Measurements from ENCODE around the gene COPE.

Gene COPE

GRCh38 chr19:18939922-18940768, 21.0 kb upstream of the COPE start:
- WGBS = under 1% methylated on average over 47 of the region's 47 CpGs
- peaks cover 9% of the 10 kb centered on the region for H3K36me3 ChIP-seq (ENCODE audit: insufficient read depth, low read length)
- H3K4me1 ChIP-seq (ENCODE audit: insufficient read depth, low read length) = peaks cover 14% of the 10 kb centered on the region; the same call in 1 of the 2 replicates
- H3K9me3 ChIP-seq (ENCODE audit: insufficient read depth, low read depth, low read length) = no peaks in the 10 kb centered on the region
- H3K4me3 ChIP-seq (ENCODE audit: low read length) = peak overlapping the region; percentile 74
- H3K27me3 ChIP-seq (ENCODE audit: insufficient read depth, low read length) = peaks cover 3% of the 10 kb centered on the region; the same call in 1 of the 2 replicates
- H3K27ac ChIP-seq (ENCODE audit: low read depth, low read length) = peak overlapping the region; percentile 34
- H3K9ac ChIP-seq (ENCODE audit: low read depth, low read length) = peak overlapping the region; percentile 81

- H3K9ac ChIP-seq (ENCODE audit: low read depth, low read length) = no peak overlapping the region
- H3K27ac ChIP-seq (ENCODE audit: low read depth, low read length) = no peak overlapping the region
- H3K27me3 ChIP-seq (ENCODE audit: insufficient read depth, low read length) = peaks cover 3% of the 10 kb centered on the region; the same call in 1 of the 2 replicates
- WGBS = 92% methylated on average over 3 of the region's 3 CpGs
- peaks cover 15% of the 10 kb centered on the region for H3K36me3 ChIP-seq (ENCODE audit: insufficient read depth, low read length)
- H3K9me3 ChIP-seq (ENCODE audit: insufficient read depth, low read depth, low read length) = no peaks in the 10 kb centered on the region
- H3K4me1 ChIP-seq (ENCODE audit: insufficient read depth, low read length) = peaks cover 14% of the 10 kb centered on the region; the same call in 1 of the 2 replicates
- peak overlapping the region; percentile 74 for H3K4me3 ChIP-seq (ENCODE audit: low read length)
Measured at GRCh38 chr19:18939163-18939562, 20.0 kb upstream of the COPE start.

GRCh38 chr19:18933297-18933696, 14.1 kb upstream of the COPE start:
- Histone ChIP-seq H3K36me3 (ENCODE audit: insufficient read depth, low read length) (peaks cover 24% of the 10 kb centered on the region), H3K9me3 (ENCODE audit: insufficient read depth, low read depth, low read length) (no peaks in the 10 kb centered on the region), H3K9ac (ENCODE audit: low read depth, low read length) (no peak overlapping the region), H3K4me1 (ENCODE audit: insufficient read depth, low read length) (peaks cover 6% of the 10 kb centered on the region; the same call in 1 of the 2 replicates), H3K4me3 (ENCODE audit: low read length) (peak overlapping the region; percentile 45; the same call in 1 of the 2 replicates), H3K27ac (ENCODE audit: low read depth, low read length) (no peak overlapping the region), H3K27me3 (ENCODE audit: insufficient read depth, low read length) (no peaks in the 10 kb centered on the region)
- WGBS = 77% methylated on average over 13 of the region's 13 CpGs

- Histone ChIP-seq H3K4me3 (ENCODE audit: low read length) (peak overlapping the region; percentile 59), H3K27me3 (ENCODE audit: insufficient read depth, low read length) (no peaks in the 10 kb centered on the region), H3K4me1 (ENCODE audit: insufficient read depth, low read length) (peaks cover 6% of the 10 kb centered on the region; the same call in 1 of the 2 replicates), H3K27ac (ENCODE audit: low read depth, low read length) (no peak overlapping the region), H3K9ac (ENCODE audit: low read depth, low read length) (no peak overlapping the region; the same call in 1 of the 2 replicates), H3K9me3 (ENCODE audit: insufficient read depth, low read depth, low read length) (no peaks in the 10 kb centered on the region), H3K36me3 (ENCODE audit: insufficient read depth, low read length) (peaks cover 31% of the 10 kb centered on the region; the same call in 1 of the 2 replicates)
- WGBS = 5% methylated on average over 37 of the region's 37 CpGs
Measured at GRCh38 chr19:18932216-18932841, 13.1 kb upstream of the COPE start.

GRCh38 chr19:18931316-18932162, 12.4 kb upstream of the COPE start:
- H3K27ac ChIP-seq (ENCODE audit: low read depth, low read length) = no peak overlapping the region
- 80% methylated on average over 34 of the region's 34 CpGs for WGBS
- H3K9me3 ChIP-seq (ENCODE audit: insufficient read depth, low read depth, low read length) = no peaks in the 10 kb centered on the region
- H3K4me1 ChIP-seq (ENCODE audit: insufficient read depth, low read length) = peaks cover 6% of the 10 kb centered on the region; the same call in 1 of the 2 replicates
- H3K4me3 ChIP-seq (ENCODE audit: low read length) = 0 out of 2 replicates have a peak overlapping the region, but pooled peaks have one; percentile 31
- H3K9ac ChIP-seq (ENCODE audit: low read depth, low read length) = no peak overlapping the region
- no peaks in the 10 kb centered on the region for H3K27me3 ChIP-seq (ENCODE audit: insufficient read depth, low read length)
- peaks cover 35% of the 10 kb centered on the region; the same call in 1 of the 2 replicates for H3K36me3 ChIP-seq (ENCODE audit: insufficient read depth, low read length)

- H3K9me3 ChIP-seq (ENCODE audit: insufficient read depth, low read depth, low read length) = no peaks in the 10 kb centered on the region
- H3K4me1 ChIP-seq (ENCODE audit: insufficient read depth, low read length) = peaks cover 6% of the 10 kb centered on the region; the same call in 1 of the 2 replicates
- no peak overlapping the region for H3K27ac ChIP-seq (ENCODE audit: low read depth, low read length)
- H3K27me3 ChIP-seq (ENCODE audit: insufficient read depth, low read length) = no peaks in the 10 kb centered on the region
- no peak overlapping the region for H3K9ac ChIP-seq (ENCODE audit: low read depth, low read length)
- H3K4me3 ChIP-seq (ENCODE audit: low read length) = no peak overlapping the region
- 96% methylated on average over 25 of the region's 25 CpGs for WGBS
- peaks cover 46% of the 10 kb centered on the region for H3K36me3 ChIP-seq (ENCODE audit: insufficient read depth, low read length)
Measured at GRCh38 chr19:18929311-18929710, 10.1 kb upstream of the COPE start.

GRCh38 chr19:18928018-18928805, 9.0 kb upstream of the COPE start:
- 94% methylated on average over 26 of the region's 26 CpGs for WGBS
- Histone ChIP-seq H3K36me3 (ENCODE audit: insufficient read depth, low read length) (peaks cover 50% of the 10 kb centered on the region), H3K9ac (ENCODE audit: low read depth, low read length) (no peak overlapping the region), H3K27ac (ENCODE audit: low read depth, low read length) (no peak overlapping the region), H3K27me3 (ENCODE audit: insufficient read depth, low read length) (no peaks in the 10 kb centered on the region), H3K4me1 (ENCODE audit: insufficient read depth, low read length) (peaks cover 4% of the 10 kb centered on the region; the same call in 1 of the 2 replicates), H3K9me3 (ENCODE audit: insufficient read depth, low read depth, low read length) (no peaks in the 10 kb centered on the region), H3K4me3 (ENCODE audit: low read length) (no peak overlapping the region)

GRCh38 chr19:18924684-18925213, 5.6 kb upstream of the COPE start:
- WGBS = 96% methylated on average over 15 of the region's 15 CpGs
- Histone ChIP-seq H3K9me3 (ENCODE audit: insufficient read depth, low read depth, low read length) (no peaks in the 10 kb centered on the region), H3K27ac (ENCODE audit: low read depth, low read length) (no peak overlapping the region), H3K36me3 (ENCODE audit: insufficient read depth, low read length) (peaks cover 61% of the 10 kb centered on the region), H3K4me3 (ENCODE audit: low read length) (no peak overlapping the region), H3K9ac (ENCODE audit: low read depth, low read length) (no peak overlapping the region), H3K4me1 (ENCODE audit: insufficient read depth, low read length) (0 out of 2 replicates have a peak, but pooled peaks cover 2% of the 10 kb centered on the region), H3K27me3 (ENCODE audit: insufficient read depth, low read length) (no peaks in the 10 kb centered on the region)

- H3K27ac ChIP-seq (ENCODE audit: low read depth, low read length) = no peak overlapping the region
- 0 out of 2 replicates have a peak, but pooled peaks cover 2% of the 10 kb centered on the region for H3K4me1 ChIP-seq (ENCODE audit: insufficient read depth, low read length)
- no peaks in the 10 kb centered on the region for H3K9me3 ChIP-seq (ENCODE audit: insufficient read depth, low read depth, low read length)
- no peak overlapping the region for H3K9ac ChIP-seq (ENCODE audit: low read depth, low read length)
- H3K4me3 ChIP-seq (ENCODE audit: low read length) = no peak overlapping the region
- 93% methylated on average over 29 of the region's 29 CpGs for WGBS
- H3K27me3 ChIP-seq (ENCODE audit: insufficient read depth, low read length) = no peaks in the 10 kb centered on the region
- peaks cover 45% of the 10 kb centered on the region for H3K36me3 ChIP-seq (ENCODE audit: insufficient read depth, low read length)
Measured at GRCh38 chr19:18922228-18922985, 3.2 kb upstream of the COPE start.

All from HUES64 (cell line).